Measurements from ENCODE around the gene SLC26A6.

GRCh38 chr3:48637305-48637704 lies 2.0 kb upstream of the SLC26A6 start:
- TF ChIP-seq CTCF (IDR thresholded peaks at IDR 0.05) (no peak), POLR2A (IDR thresholded peaks at IDR 0.05) (no peak)
